HepG2 (cell line): ENCODE data around the gene EPO. TPM values are rescaled to one million over a fixed set of nuclear protein-coding genes. Genes with fewer than 3 reads are reported as not detected.
A peak's percentile ranks its signal among the peaks of the same experiment; 100 is the strongest.

Experiments
- BATF2 ChIP-seq: sonication (generic); formaldehyde crosslinking; IDR thresholded peaks from 2 replicates; pipeline ENCODE4 v1.8.0; 2022; ENCODE audit warnings: mild to moderate bottlenecking, missing genetic modification reagents, moderate library complexity
- CBX1 ChIP-seq: IDR thresholded peaks from one replicate; pipeline ENCODE4 v1.6.1; 2016; ENCODE audit warnings: antibody characterized with exemption, low read depth
- GABPA ChIP-seq, 2 experiments: IDR thresholded peaks; 2 replicates each; pipeline ENCODE4 v1.6.1; 2011 to 2016; ENCODE audit warnings: low read depth in 2 of 2, low read length in 1 of 2, missing biosample characterization in 1 of 2, missing genetic modification characterization in 1 of 2
- GLI4 ChIP-seq: sonication (generic); formaldehyde crosslinking; IDR thresholded peaks from 2 replicates; pipeline ENCODE4 v1.5.1; 2020; ENCODE audit warnings: missing genetic modification reagents, mild to moderate bottlenecking, moderate library complexity, borderline replicate concordance
- HBP1 ChIP-seq: IDR thresholded peaks from 2 replicates; pipeline ENCODE4 v1.6.1; 2016; ENCODE audit warnings: low read depth, control low read depth
- HES4 ChIP-seq: sonication (generic); formaldehyde crosslinking; IDR thresholded peaks from 2 replicates; pipeline ENCODE4 v1.9.0; 2021; ENCODE audit warnings: mild to moderate bottlenecking, missing genetic modification reagents, borderline replicate concordance
- HOMEZ ChIP-seq: IDR thresholded peaks from 2 replicates; pipeline ENCODE4 v1.6.1; 2016; ENCODE audit warnings: low read depth
- MIXL1 ChIP-seq: IDR thresholded peaks from 2 replicates; pipeline ENCODE4 v1.6.1; 2016
- MLXIP ChIP-seq: sonication (generic); formaldehyde crosslinking; IDR thresholded peaks from 2 replicates; pipeline ENCODE4 v1.9.0; 2021; ENCODE audit warnings: missing genetic modification reagents, borderline replicate concordance
- NR2F2 ChIP-seq: IDR thresholded peaks from 2 replicates; pipeline ENCODE4 v1.6.1; 2012; ENCODE audit warnings: low read depth, inconsistent platforms, borderline replicate concordance
- RNF2 ChIP-seq: fragments of 450-650 bp; conservative IDR thresholded peaks from 2 replicates; pipeline ENCODE4 v1.6.1; 2016; ENCODE audit warnings: low read depth
- TBX2 ChIP-seq: sonication (generic); formaldehyde crosslinking; IDR thresholded peaks from 2 replicates; pipeline ENCODE4 v1.5.0; 2020; ENCODE audit warnings: missing genetic modification reagents, mild to moderate bottlenecking, borderline replicate concordance
- TFE3 ChIP-seq: IDR thresholded peaks from 2 replicates; pipeline ENCODE4 v1.6.1; 2016
- ZNF20 ChIP-seq: sonication (generic); formaldehyde crosslinking; IDR thresholded peaks from 2 replicates; pipeline ENCODE4 v1.4.0; 2020; ENCODE audit warnings: mild to moderate bottlenecking, moderate library complexity, missing genetic modification reagents
- ZNF230 ChIP-seq: sonication (generic); formaldehyde crosslinking; IDR thresholded peaks from 2 replicates; pipeline ENCODE4 v1.4.0; 2020; ENCODE audit warnings: mild to moderate bottlenecking, missing genetic modification reagents
- ZNF33A ChIP-seq: sonication (generic); formaldehyde crosslinking; IDR thresholded peaks from 2 replicates; pipeline ENCODE4 v1.5.1; 2020; ENCODE audit warnings: missing genetic modification reagents, mild to moderate bottlenecking, moderate library complexity, borderline replicate concordance
- ZNF34 ChIP-seq: sonication (generic); formaldehyde crosslinking; IDR thresholded peaks from 2 replicates; pipeline ENCODE4 v1.4.0; 2020; ENCODE audit warnings: mild to moderate bottlenecking, missing genetic modification reagents, borderline replicate concordance
- ZNF414 ChIP-seq: sonication (generic); formaldehyde crosslinking; IDR thresholded peaks from 2 replicates; pipeline ENCODE4 v1.5.0; 2020; ENCODE audit warnings: missing genetic modification reagents
- ZNF460 ChIP-seq: sonication (generic); formaldehyde crosslinking; IDR thresholded peaks from 2 replicates; pipeline ENCODE4 v1.5.1; 2020; ENCODE audit warnings: missing genetic modification reagents, mild to moderate bottlenecking, borderline replicate concordance
- ZNF530 ChIP-seq: sonication (generic); formaldehyde crosslinking; IDR thresholded peaks from 2 replicates; pipeline ENCODE4 v1.5.0; 2020; ENCODE audit warnings: low read depth, mild to moderate bottlenecking, missing genetic modification reagents
- ZNF775 ChIP-seq: sonication (generic); formaldehyde crosslinking; IDR thresholded peaks from 2 replicates; pipeline ENCODE4 v1.4.0; 2020; ENCODE audit warnings: missing genetic modification reagents, mild to moderate bottlenecking, moderate library complexity, borderline replicate concordance
- polyA plus RNA-seq, 8 experiments: library from polyadenylated mRNA; depleted of rRNA in 3 of 8; stranded (reverse) in 7 of 8; unstranded in 1 of 8; fragments of >200 nt; fragmentation: Illumina TruSeq in 4 of 8; extraction: Trizol in 4 of 8; gene quantifications; 2 replicates each; pipeline versions ENCODE4 v1.2.1 to v1.2.3, GENCODE V29; 2011 to 2016; ENCODE audit warnings: low read depth in 4 of 8, missing spikeins in 1 of 8, mixed read lengths in 1 of 8; ENCODE audit not compliant: insufficient read depth in 1 of 8
- total RNA-seq, 5 experiments: library from RNA; depleted of rRNA; stranded (reverse); fragments of >200 nt; fragmentation: Illumina TruSeq; extraction: Trizol; gene quantifications; 2 replicates each; pipeline ENCODE4 v1.2.3, GENCODE V29; 2016; ENCODE audit warnings: low read depth in 1 of 5

The EPO gene
- total and polyA plus RNA-seq, 2 of the 13 experiments (the other 11 are each of a cell fraction or from before 2014, with no cell fraction given) = 10.3 to 25.7 TPM

- no peak for TF ChIP-seq ZNF775 (CRISPR knock-in tag)
- no peak for TF ChIP-seq ZNF34 (CRISPR knock-in tag)
- TF ChIP-seq ZNF414 = no peak; the same call in 1 of the 2 replicates
- TF ChIP-seq RNF2 = no peak
- peak; percentile 48; the same call in 1 of the 2 replicates for TF ChIP-seq HOMEZ
- TF ChIP-seq BATF2 (CRISPR knock-in tag) = no peak
- TF ChIP-seq ZNF20 = no peak
- no peak for TF ChIP-seq ZNF230 (CRISPR knock-in tag)
- TF ChIP-seq MIXL1 = peak; percentile 74
- TF ChIP-seq CBX1 = peak; percentile 68
- peak; percentile 88 for TF ChIP-seq TBX2 (CRISPR knock-in tag)
- TF ChIP-seq ZNF460 = no peak; the same call in 1 of the 2 replicates
- TF ChIP-seq TFE3 (CRISPR knock-in tag) = peak; percentile 49
- TF ChIP-seq HES4 (CRISPR knock-in tag) = no peak
- no peak for TF ChIP-seq MLXIP
- TF ChIP-seq ZNF530 (CRISPR knock-in tag) = no peak
- no peak for TF ChIP-seq HBP1
- no peak for TF ChIP-seq GABPA (IDR thresholded peaks at IDR 0.05; ENCODE audit: low read depth, low read length)
- no peak for TF ChIP-seq GABPA (CRISPR knock-in tag; IDR thresholded peaks at IDR 0.05; ENCODE audit: low read depth)
- TF ChIP-seq ZNF33A (CRISPR knock-in tag) = no peak
- TF ChIP-seq GLI4 (CRISPR knock-in tag) = no peak; the same call in 1 of the 2 replicates
- TF ChIP-seq NR2F2 = peak; percentile 94
Measured at GRCh38 chr7:100723732-100724275, 3.5 kb downstream of the EPO start (continued).
